Adipose tissue (tissue), 3 donors: ENCODE results near the gene ASTL. TPM values are rescaled to one million over a fixed set of nuclear protein-coding genes. Genes with fewer than 3 reads are reported as not detected.

Experiments used
- H3K27ac ChIP-seq: one replicate; pipeline ENCODE4 v1.5.1; 2013; ENCODE audit warnings: low read depth, low read length
- WGBS, 3 donors: extraction: QIAGEN DNeasy Blood & Tissue Kit; methylation state at CpG; one replicate each; pipeline ENCODE4 v1.1.7; 2013; 5-methylcytosine and 5-hydroxymethylcytosine counted together
- polyA plus RNA-seq, 3 donors: library from polyadenylated mRNA; stranded (reverse); fragments of 200-250 nt; gene quantifications; one replicate each; pipeline ENCODE4 v1.2.3, GENCODE V29; 2013
- donor health status: healthy with polysubstance abuse.
- donor health status: Bipolar disorder and iron deficiency.
- donor health status: healthy.

The ASTL gene
- polyA plus RNA-seq, 3 donors: 0.10 TPM; not detected in 2

GRCh38 chr2:96108541-96109360, 29.6 kb downstream of the ASTL start:
- WGBS, 3 donors: 26 to 50% (median 40%) methylated on average over 17 of the region's 17 CpGs

GRCh38 chr2:96108151-96108540, 30.2 kb downstream of the ASTL start:
- 53 to 64% (median 60%) methylated on average over 5 of the region's 5 CpGs for WGBS, 3 donors
- H3K27ac ChIP-seq: no peak overlapping the region

More at GRCh38 chr2:96108541-96109360, 29.6 kb downstream of the ASTL start:
- H3K27ac ChIP-seq: no peak overlapping the region

GRCh38 chr2:96107708-96108065, 30.6 kb downstream of the ASTL start:
- H3K27ac ChIP-seq: no peak overlapping the region
- WGBS, 3 donors: 80 to 86% (median 80%) methylated on average over 3 of the region's 3 CpGs

GRCh38 chr2:96106991-96107707, 31.2 kb downstream of the ASTL start:
- 65 to 86% (median 81%) methylated on average over 9 of the region's 9 CpGs for WGBS, 3 donors
- no peak overlapping the region for H3K27ac ChIP-seq

GRCh38 chr2:96105994-96106715, 32.1 kb downstream of the ASTL start:
- H3K27ac ChIP-seq: no peak overlapping the region
- 96 to 98% (median 96%) methylated on average over 8 of the region's 8 CpGs for WGBS, 3 donors

- WGBS, 3 donors: 88 to 93% (median 89%) methylated on average over 3 of the region's 3 CpGs
- no peak overlapping the region for H3K27ac ChIP-seq
Observed at GRCh38 chr2:96105152-96105915, 33.0 kb downstream of the ASTL start.

GRCh38 chr2:96104487-96104861, 33.8 kb downstream of the ASTL start:
- H3K27ac ChIP-seq: no peak overlapping the region
- WGBS, 3 donors: 81 to 83% (median 82%) methylated on average over 6 of the region's 6 CpGs

- 26 to 39% (median 27%) methylated on average over 6 of the region's 6 CpGs for WGBS, 3 donors
- H3K27ac ChIP-seq: no peak overlapping the region
Observed at GRCh38 chr2:96103761-96104486, 34.4 kb downstream of the ASTL start.

- no peak overlapping the region for H3K27ac ChIP-seq
- WGBS, 3 donors: 82 to 90% (median 84%) methylated on average over 7 to 8 of the region's 8 CpGs
Observed at GRCh38 chr2:96103187-96103601, 35.1 kb downstream of the ASTL start.

- H3K27ac ChIP-seq: no peak overlapping the region
- WGBS, 3 donors: 92 to 97% (median 94%) methylated on average over 15 of the region's 15 CpGs
Observed at GRCh38 chr2:96102596-96103186, 35.6 kb downstream of the ASTL start.

GRCh38 chr2:96100893-96101304, 37.4 kb downstream of the ASTL start:
- no peak overlapping the region for H3K27ac ChIP-seq
- 87 to 93% (median 93%) methylated on average over 3 of the region's 3 CpGs for WGBS, 3 donors

GRCh38 chr2:96099861-96100798, 38.2 kb downstream of the ASTL start:
- 68 to 75% (median 71%) methylated on average over 11 to 12 of the region's 12 CpGs for WGBS, 3 donors
- no peak overlapping the region for H3K27ac ChIP-seq

- no peak overlapping the region for H3K27ac ChIP-seq
- 60 to 70% (median 68%) methylated on average over 11 of the region's 11 CpGs for WGBS, 3 donors
Observed at GRCh38 chr2:96098900-96099590, 39.3 kb downstream of the ASTL start.

GRCh38 chr2:96097951-96098823, 40.1 kb downstream of the ASTL start:
- H3K27ac ChIP-seq: no peak overlapping the region
- WGBS, 3 donors: 75 to 86% (median 82%) methylated on average over 7 of the region's 7 CpGs

- 84 to 93% (median 92%) methylated on average over 5 of the region's 5 CpGs for WGBS, 3 donors
- H3K27ac ChIP-seq: no peak overlapping the region
Observed at GRCh38 chr2:96097441-96097840, 40.9 kb downstream of the ASTL start.
